Hepatocyte (in vitro differentiated cells): Measurements from ENCODE around the gene CNIH2.

ENCODE experiments used
- EZH2 ChIP-seq: fragments of 200-600 bp; sonication (generic); IDR thresholded peaks from 2 replicates; pipeline ENCODE4 v1.6.1; 2016; ENCODE audit warnings: antibody characterized with exemption, mild to moderate bottlenecking, borderline replicate concordance
- EZH2phosphoT487 ChIP-seq: fragments of 200-600 bp; sonication (generic); IDR thresholded peaks from one replicate; pipeline ENCODE4 v1.6.1; 2018; ENCODE audit warnings: antibody characterized with exemption, mild to moderate bottlenecking, low read depth, moderate library complexity; ENCODE audit not compliant: unreplicated experiment, severe bottlenecking

DNA sequence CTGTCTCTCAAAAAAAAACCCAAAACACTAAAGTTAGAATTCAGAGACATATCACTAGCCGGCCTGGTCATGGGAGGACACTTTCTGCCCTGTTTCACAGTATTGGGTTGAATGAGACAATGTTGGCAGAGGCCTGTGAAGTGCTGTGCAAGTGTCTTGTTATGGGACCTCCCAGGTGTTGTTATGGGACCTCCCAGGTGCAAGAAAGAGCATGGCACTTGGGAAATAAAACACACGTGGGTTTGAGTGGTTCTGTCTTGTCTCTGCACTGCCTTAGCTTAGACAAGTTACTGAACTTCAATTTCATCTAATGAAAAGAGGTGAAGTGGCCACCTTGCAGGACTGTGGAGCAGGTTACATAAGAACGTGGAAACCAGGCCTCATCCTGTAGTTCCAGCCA is 38.5 kb upstream of the CNIH2 start:
- TF ChIP-seq EZH2 (no peak), EZH2phosphoT487 (no peak)
